ENCODE data around the gene EPGN.

DNA sequence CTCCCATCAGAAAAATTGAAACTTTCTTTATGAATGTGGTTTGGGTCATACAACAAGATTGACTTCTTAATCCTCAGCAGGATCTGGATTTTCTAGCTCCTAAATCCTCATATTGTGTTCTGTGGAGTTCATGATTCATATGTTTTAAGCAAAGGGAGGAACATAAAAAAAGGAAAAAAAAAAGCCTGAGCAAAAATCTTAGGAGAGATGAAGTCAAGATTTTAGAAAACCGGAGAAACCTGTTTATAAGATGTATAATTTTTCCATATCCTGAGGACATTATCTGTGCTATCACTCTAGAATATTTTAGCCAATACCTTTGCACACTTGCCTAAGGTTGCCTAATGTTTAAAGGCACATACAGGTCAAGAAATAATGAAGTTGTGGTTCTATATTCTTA, 49.7 kb downstream of the EPGN start:
- TF ChIP-seq CTCF (IDR thresholded peaks at IDR 0.05) (no peak), POLR2A (IDR thresholded peaks at IDR 0.05) (no peak)

Measured in lower leg skin (tissue), 3 donors.